LoVo (cell line): ENCODE results near the gene CAMKMT.

Experiments
- DNase-seq: peaks from one replicate; pipeline ENCODE4 v3.0.0-alpha.2; 2016; ENCODE audit warnings: low spot score

CAMKMT gene

GRCh38 chr2:44772669-44773378, 411.1 kb downstream of the CAMKMT start:
- DNase-seq = no peak

- DNase-seq = no peak
These were observed 413.2 kb downstream of the CAMKMT start for GRCh38 chr2:44774826-44775492.

GRCh38 chr2:44777036-44777435, 415.3 kb downstream of the CAMKMT start:
- DNase-seq = no peak

GRCh38 chr2:44777537-44777936, 415.8 kb downstream of the CAMKMT start:
- DNase-seq = no peak

GRCh38 chr2:44778221-44778654, 416.5 kb downstream of the CAMKMT start:
- DNase-seq = no peak

- no peak for DNase-seq
These were observed 417.1 kb downstream of the CAMKMT start for GRCh38 chr2:44778671-44779476.

GRCh38 chr2:44779793-44780192, 418.0 kb downstream of the CAMKMT start:
- no peak for DNase-seq

GRCh38 chr2:44780406-44780805, 418.7 kb downstream of the CAMKMT start:
- DNase-seq = no peak

- DNase-seq = no peak
These were observed 423.7 kb downstream of the CAMKMT start for GRCh38 chr2:44785433-44785832.

- no peak for DNase-seq
These were observed 424.5 kb downstream of the CAMKMT start for GRCh38 chr2:44786045-44786816.

GRCh38 chr2:44786817-44787214, 425.1 kb downstream of the CAMKMT start:
- no peak for DNase-seq

GRCh38 chr2:44787663-44788062, 425.9 kb downstream of the CAMKMT start:
- DNase-seq = no peak

- DNase-seq = no peak
These were observed 427.7 kb downstream of the CAMKMT start for GRCh38 chr2:44789446-44789845.

- DNase-seq = no peak
These were observed 428.4 kb downstream of the CAMKMT start for GRCh38 chr2:44789971-44790721.

GRCh38 chr2:44793322-44793870, 431.6 kb downstream of the CAMKMT start:
- peak; percentile 14 for DNase-seq

GRCh38 chr2:44796771-44797170, 435.0 kb downstream of the CAMKMT start:
- DNase-seq = no peak

- DNase-seq = no peak
These were observed 436.5 kb downstream of the CAMKMT start for GRCh38 chr2:44798139-44798659.

- no peak for DNase-seq
These were observed 437.4 kb downstream of the CAMKMT start for GRCh38 chr2:44799105-44799504.

GRCh38 chr2:44799754-44800153, 438.0 kb downstream of the CAMKMT start:
- DNase-seq = no peak

GRCh38 chr2:44801289-44801840, 439.6 kb downstream of the CAMKMT start:
- DNase-seq = no peak
